Astrocyte of the spinal cord (primary cell): ENCODE measurements around the gene TBX2.

ENCODE experiments used
- DNase-seq: peaks from one replicate; pipeline ENCODE4 v3.0.0; 2011; ENCODE audit warnings: low read depth, low spot score
- H3K4me3 ChIP-seq: 2 replicates; pipeline ENCODE4 v1.5.1; 2011; ENCODE audit warnings: low read depth, mild to moderate bottlenecking, low read length, moderate library complexity
- CTCF ChIP-seq: IDR thresholded peaks from 2 replicates; pipeline ENCODE4 v1.5.1; 2012; ENCODE audit warnings: low read depth, mild to moderate bottlenecking, low read length, inconsistent platforms
- in situ Hi-C: cut with HindIII; loops from 2 replicates; pipeline ENCODE4 v1.10.0; 2017; ENCODE audit warnings: low sequenced_read_pairs

The TBX2 gene

DNA sequence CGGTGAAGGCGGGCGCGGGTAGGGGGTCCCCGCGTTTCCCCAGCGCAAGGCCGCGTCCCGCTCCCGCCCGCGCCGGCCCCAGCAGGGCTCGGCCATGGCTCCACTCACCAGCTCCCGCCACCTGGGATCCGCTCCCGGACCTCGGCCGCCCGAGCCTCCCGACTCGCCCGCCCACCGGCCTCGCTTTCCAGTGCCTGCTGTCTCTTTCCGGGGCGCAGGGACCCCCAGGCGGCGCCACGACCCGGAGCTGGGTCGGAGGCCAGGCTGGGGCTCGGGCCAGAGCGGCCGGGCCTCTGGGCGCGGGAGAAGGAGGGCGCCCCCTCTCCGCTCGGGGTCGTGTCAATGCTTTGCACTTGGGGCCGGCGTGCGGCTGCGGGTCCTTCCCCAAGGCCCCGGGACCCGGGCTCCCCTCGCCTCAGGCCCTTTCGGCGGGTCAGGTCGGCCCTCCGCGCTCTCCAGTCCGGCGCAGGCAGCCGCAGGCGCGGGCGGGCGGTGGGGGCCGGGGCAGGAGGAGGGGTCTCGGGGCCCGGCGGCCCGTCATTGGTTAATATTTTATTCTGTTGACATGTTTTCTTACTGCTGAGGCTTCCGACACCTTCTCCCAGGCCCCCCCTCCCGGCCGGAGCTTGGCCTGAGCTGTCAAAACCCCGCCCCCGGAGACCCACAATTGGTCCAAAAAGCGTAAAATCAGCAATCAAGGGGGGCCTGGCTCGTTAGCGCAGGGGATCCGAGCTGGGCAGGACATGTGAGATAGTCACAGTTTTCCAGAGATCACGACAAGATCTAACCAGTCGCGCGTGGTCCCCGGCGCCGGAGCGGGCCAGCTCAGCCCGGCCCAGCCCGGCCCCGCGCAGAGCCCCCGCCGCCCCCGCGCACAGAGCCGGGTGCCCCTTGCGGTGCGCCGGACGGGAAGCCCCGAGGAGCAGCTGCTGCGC lies at the start of gene TBX2:
Gene TBX2 (plus strand): TSS at position 713 of the 935 bp plus-strand sequence. CDS start 334 bp downstream, outside the sequence.
- DNase-seq, result peak; percentile 81
- TF ChIP-seq CTCF, result no peak
- H3K4me3 ChIP-seq, result peak within 1 kb of the TSS; percentile 49
- in situ Hi-C loops, result no loop called here

GRCh38 chr17:61351745-61352407 lies 47.8 kb upstream of the TBX2 start:
- no peak for DNase-seq
- in situ Hi-C loops, result no loop called here
- no peak overlapping the region for H3K4me3 ChIP-seq
- TF ChIP-seq CTCF, result no peak

DNA sequence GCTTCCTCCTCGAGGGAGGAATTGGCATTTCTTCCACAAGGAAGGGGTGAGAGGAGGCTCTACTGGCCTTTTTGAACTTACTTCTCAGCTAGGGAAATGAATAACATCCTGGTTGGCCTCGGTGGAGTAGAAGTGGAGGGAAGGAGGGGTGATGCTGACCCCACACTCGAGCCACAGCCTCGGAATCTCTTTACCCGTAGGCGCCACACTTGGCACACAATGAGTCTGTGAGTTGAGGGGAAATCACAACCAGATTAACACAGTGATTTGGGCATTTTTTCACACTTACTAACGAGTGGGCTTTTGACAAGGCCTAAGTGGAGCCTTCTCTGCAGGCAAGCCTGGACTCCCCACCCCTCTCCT lies 47.3 kb upstream of the TBX2 start:
- TF ChIP-seq CTCF, result no peak
- in situ Hi-C loops, result no loop called here
- H3K4me3 ChIP-seq, result no peak overlapping the region
- DNase-seq, result no peak

DNA sequence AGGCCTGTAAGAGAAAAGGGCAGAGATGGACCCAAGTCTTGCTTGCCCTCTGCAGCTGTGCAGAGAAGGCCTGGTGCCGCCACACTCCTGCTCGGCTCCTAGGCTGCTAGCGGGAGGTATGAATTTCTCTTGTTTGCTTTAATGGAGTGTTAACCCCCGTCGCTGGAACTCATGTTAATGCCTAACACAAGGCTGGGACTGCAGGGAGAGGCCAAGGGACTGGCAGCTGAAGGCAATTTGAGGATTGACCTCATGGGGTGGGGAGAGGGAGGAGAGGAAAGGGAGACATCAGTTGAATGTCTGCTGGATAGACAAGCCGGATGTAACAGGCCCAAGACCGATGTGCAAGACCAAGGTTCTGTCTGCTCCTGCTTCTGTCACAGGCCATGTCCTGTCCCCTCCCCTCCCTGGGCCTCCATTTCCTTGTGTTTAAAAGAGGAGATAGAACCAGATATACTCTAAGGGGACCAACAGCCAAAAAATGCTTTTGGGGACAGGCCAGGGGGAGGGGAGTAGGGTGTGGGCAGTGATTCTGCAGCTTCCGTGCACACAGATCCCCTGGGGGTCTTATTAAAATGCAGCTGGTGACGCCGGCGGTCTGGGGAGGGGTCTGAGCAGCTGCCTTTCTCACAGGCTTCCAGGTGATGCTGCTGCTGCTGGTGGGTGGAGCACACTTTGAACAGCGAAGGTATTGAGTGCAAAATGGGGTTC lies 46.7 kb upstream of the TBX2 start:
- in situ Hi-C loops, result no loop called here
- no peak for DNase-seq
- TF ChIP-seq CTCF, result no peak
- H3K4me3 ChIP-seq, result no peak overlapping the region

DNA sequence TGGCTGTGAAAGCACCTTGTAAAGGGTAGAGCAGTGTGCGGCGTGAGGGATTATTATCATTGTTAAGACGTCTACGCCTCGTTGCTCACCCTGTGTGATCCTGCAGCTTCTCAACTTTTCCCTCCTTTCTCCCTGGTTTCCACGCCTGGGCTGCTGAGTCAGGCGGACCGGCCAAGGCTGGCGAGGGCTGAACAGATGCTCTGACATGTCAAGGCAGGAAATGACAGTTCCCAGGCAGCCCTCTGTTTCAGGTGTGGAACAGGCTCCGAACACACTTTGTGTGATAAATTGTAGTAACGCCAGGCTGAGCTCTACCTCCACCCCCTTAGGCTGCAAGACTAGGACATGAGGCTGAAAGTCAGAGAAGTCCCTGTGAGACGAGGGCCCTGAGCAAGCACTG lies 46.0 kb upstream of the TBX2 start:
- TF ChIP-seq CTCF, result no peak
- in situ Hi-C loops, result no loop called here
- DNase-seq, result no peak
- no peak overlapping the region for H3K4me3 ChIP-seq
